Caco-2 (cell line): ENCODE data around the gene ALK. TPM values are rescaled to one million over a fixed set of nuclear protein-coding genes. Genes with fewer than 3 reads are reported as not detected.

Experiments
- BruUV-seq: library from RNA; stranded (reverse); fragments of 400-500 nt; replicated peaks from 2 replicates; lab custom pipeline; 2021; lab: Mats Ljungman, UMichigan
- CTCF ChIA-PET: fragments of 300-600 bp; sonication (Branson Sonifier 250); formaldehyde crosslinking; loops from one replicate; lab custom pipeline; 2022; ENCODE audit warnings: antibody characterized with exemption; lab: Charles Lee
- POLR2A ChIA-PET: fragments of 300-600 bp; sonication (Branson Sonifier 250); formaldehyde crosslinking; loops from one replicate; lab custom pipeline; 2022; ENCODE audit warnings: antibody characterized with exemption; lab: Charles Lee
- DNase-seq, 2 experiments: peaks; one replicate each; pipeline versions ENCODE4 v3.0.0 to v3.0.0-alpha.2; 2020 to 2022
- H3K27me3 ChIP-seq: replicated peaks from 2 replicates; pipeline ENCODE4 v1.6.0; 2011; ENCODE audit warnings: low read length; ENCODE audit not compliant: control insufficient read depth, insufficient read depth
- H3K36me3 ChIP-seq: 2 replicates; pipeline ENCODE4 v1.5.1; 2011; ENCODE audit warnings: low read length; ENCODE audit not compliant: control insufficient read depth, insufficient read depth
- H3K4me1 ChIP-seq: fragments of 250-450 bp; sonication (Bioruptor Pico); 2 replicates; pipeline ENCODE4 v1.5.1; 2020; ENCODE audit warnings: mild to moderate bottlenecking
- H3K4me3 ChIP-seq: 2 replicates; pipeline ENCODE4 v1.5.1; 2011; ENCODE audit warnings: low read depth, mild to moderate bottlenecking, control low read depth, low read length
- H3K9me3 ChIP-seq: fragments of 250-450 bp; sonication (Bioruptor Pico); 2 replicates; pipeline ENCODE4 v1.5.1; 2020; ENCODE audit warnings: mild to moderate bottlenecking, moderate library complexity
- H3K27ac Mint-ChIP-seq: one replicate; pipeline ENCODE4 v1.8.0; 2022; ENCODE audit warnings: mixed read lengths; ENCODE audit not compliant: unreplicated experiment
- H3K27me3 Mint-ChIP-seq: one replicate; pipeline ENCODE4 v1.8.0; 2022; ENCODE audit warnings: mixed read lengths; ENCODE audit not compliant: insufficient read depth, unreplicated experiment
- H3K36me3 Mint-ChIP-seq: one replicate; pipeline ENCODE4 v1.8.0; 2022; ENCODE audit warnings: mild to moderate bottlenecking, mixed read lengths; ENCODE audit not compliant: insufficient read depth, unreplicated experiment
- H3K4me1 Mint-ChIP-seq: one replicate; pipeline ENCODE4 v1.8.0; 2022; ENCODE audit warnings: low read depth, mixed read lengths; ENCODE audit not compliant: unreplicated experiment
- H3K4me3 Mint-ChIP-seq: one replicate; pipeline ENCODE4 v1.8.0; 2022; ENCODE audit warnings: mild to moderate bottlenecking, moderate library complexity, mixed read lengths; ENCODE audit not compliant: unreplicated experiment
- H3K9me3 Mint-ChIP-seq: one replicate; pipeline ENCODE4 v1.8.0; 2022; ENCODE audit warnings: mixed read lengths; ENCODE audit not compliant: unreplicated experiment
- intact Hi-C: fragments of 100-400 bp; cut with micrococcal nuclease; formaldehyde crosslinking; loops from one replicate; pipeline ENCODE4 v1.10.0; 2022; ENCODE audit not compliant: unreplicated experiment
- total RNA-seq: library from RNA; stranded (reverse); gene quantifications from 2 replicates; pipeline ENCODE4 v1.2.3, GENCODE V29; 2022
- TF ChIP-seq, protein P1 (sequence below), 2 experiments: fragments of 200-600 bp in 1 of 2; IDR thresholded peaks; 1 replicate in 1 of 2; 2 replicates in 1 of 2; pipeline versions ENCODE4 v1.5.1 to v1.8.0; 2011 to 2022; ENCODE audit warnings: antibody characterized with exemption in 1 of 2, control low read depth in 1 of 2, inconsistent platforms in 1 of 2, low read depth in 1 of 2, low read length in 1 of 2, mild to moderate bottlenecking in 1 of 2, moderate library complexity in 1 of 2; ENCODE audit not compliant: insufficient read depth in 1 of 2, severe bottlenecking in 1 of 2, unreplicated experiment in 1 of 2

ALK gene
- total RNA-seq, 1 experiment from 2014 or later, result 0.11 TPM

DNA sequence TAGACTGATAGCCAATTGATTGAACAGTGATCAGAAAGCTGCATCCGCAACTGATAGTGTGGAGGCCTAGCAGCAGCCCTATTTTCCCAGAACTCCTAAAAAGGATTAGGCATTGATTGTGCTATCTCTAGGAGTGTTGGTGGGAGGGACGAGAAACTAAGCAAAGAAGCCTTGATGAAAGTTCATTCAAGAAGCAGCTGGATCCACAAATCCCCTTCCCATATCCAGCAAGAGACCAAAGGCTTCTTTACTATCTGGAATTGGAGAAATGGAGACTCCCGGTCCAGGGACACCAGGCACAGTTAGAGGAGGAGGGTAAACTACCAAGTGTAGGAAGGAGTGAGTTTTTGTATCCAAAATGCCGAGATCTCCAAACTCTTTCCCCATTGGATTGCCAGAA, 151.5 kb downstream of the ALK start:
- Histone ChIP-seq H3K36me3 (no peaks in the 10 kb centered on the region), H3K27me3 (no peaks in the 10 kb centered on the region), H3K4me3 (no peak overlapping the region), H3K4me1 (no peaks in the 10 kb centered on the region), H3K9me3 (no peaks in the 10 kb centered on the region)
- BruUV-seq, result no TSS peak
- intact Hi-C loops, result no loop called here
- POLR2A ChIA-PET, result no interaction called here
- CTCF ChIA-PET, result no interaction called here
- Mint-ChIP-seq H3K9me3 (no peaks in the 10 kb centered on the region), H3K27me3 (peaks cover 19% of the 10 kb centered on the region), H3K27ac (no peak overlapping the region), H3K36me3 (no peaks in the 10 kb centered on the region), H3K4me1 (no peaks in the 10 kb centered on the region), H3K4me3 (no peak overlapping the region)
- DNase-seq, result no peak
- TF ChIP-seq, protein P1, sequence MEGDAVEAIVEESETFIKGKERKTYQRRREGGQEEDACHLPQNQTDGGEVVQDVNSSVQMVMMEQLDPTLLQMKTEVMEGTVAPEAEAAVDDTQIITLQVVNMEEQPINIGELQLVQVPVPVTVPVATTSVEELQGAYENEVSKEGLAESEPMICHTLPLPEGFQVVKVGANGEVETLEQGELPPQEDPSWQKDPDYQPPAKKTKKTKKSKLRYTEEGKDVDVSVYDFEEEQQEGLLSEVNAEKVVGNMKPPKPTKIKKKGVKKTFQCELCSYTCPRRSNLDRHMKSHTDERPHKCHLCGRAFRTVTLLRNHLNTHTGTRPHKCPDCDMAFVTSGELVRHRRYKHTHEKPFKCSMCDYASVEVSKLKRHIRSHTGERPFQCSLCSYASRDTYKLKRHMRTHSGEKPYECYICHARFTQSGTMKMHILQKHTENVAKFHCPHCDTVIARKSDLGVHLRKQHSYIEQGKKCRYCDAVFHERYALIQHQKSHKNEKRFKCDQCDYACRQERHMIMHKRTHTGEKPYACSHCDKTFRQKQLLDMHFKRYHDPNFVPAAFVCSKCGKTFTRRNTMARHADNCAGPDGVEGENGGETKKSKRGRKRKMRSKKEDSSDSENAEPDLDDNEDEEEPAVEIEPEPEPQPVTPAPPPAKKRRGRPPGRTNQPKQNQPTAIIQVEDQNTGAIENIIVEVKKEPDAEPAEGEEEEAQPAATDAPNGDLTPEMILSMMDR (IDR thresholded peaks at IDR 0.05; ENCODE audit: insufficient read depth in 1 of 2, low read depth in 1 of 2, low read length in 1 of 2, severe bottlenecking in 1 of 2, unreplicated experiment in 1 of 2), result no peak

DNA sequence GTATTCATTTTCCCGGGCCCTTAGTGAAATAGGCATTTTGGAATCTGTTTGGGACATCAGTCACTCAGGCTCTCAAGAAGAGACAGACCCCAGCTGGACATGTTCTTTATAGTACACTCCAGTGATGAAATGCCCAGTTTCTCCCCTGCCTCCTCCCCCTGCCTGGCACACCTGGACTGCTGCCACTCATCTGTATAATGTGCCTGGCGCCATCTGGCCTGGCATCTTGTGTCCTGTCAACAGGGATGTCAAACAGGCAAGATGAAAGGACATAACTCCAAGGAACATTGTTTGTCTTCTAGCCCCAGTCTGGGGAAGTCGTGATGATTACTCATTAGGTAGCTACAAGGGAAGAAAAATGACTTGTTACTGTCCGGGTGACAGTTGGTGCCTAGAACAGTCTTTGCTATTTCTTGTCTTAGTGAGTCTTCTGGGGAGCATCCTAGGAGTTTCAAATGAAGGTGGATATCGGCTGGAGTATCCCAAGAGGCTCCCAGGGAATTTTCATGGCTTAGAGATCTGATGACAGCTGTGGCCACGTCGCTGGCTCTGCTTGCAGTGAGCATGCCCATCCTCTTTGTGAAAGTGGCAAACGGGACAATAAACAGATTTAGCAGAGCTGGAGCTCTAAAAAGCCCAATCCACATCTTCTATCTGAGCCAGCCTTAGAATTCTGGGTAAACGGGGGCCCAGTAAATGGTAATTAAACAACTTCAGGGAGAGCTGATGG, 153.6 kb downstream of the ALK start:
- intact Hi-C loops, result no loop called here
- no peaks in the 10 kb centered on the region for H3K36me3 Mint-ChIP-seq
- no peak for DNase-seq

DNA sequence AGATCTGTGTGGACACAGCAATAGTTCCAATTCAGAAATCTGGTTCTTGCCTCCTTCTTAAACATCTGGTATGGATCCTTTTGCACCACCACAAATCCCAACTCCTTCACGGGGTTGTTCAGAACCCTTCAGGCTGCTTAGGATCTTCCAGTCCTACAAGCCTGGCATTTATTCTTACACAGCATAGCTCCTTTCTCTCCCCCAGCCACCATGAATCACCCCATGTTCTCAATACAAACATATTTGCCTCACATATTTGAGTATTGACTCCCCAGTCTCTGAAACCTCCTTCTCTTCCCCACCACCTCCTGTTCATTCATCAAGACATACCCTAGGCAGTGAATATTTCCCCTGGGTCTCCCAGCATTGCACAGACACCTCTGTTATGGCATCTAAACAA, 155.2 kb downstream of the ALK start:
- TF ChIP-seq, protein P1 (IDR thresholded peaks at IDR 0.05; ENCODE audit: insufficient read depth in 1 of 2, low read depth in 1 of 2, low read length in 1 of 2, severe bottlenecking in 1 of 2, unreplicated experiment in 1 of 2), result no peak
- no peaks in the 10 kb centered on the region for H3K4me1 Mint-ChIP-seq
- no peaks in the 10 kb centered on the region for H3K9me3 Mint-ChIP-seq
- intact Hi-C loops, result no loop called here
- H3K4me3 ChIP-seq, result no peak overlapping the region
- POLR2A ChIA-PET, result no interaction called here
- CTCF ChIA-PET, result interaction anchor here (0.6 kb wide), 1 partner anchor 70 kb away, joined by 9 read pairs; no protein-coding TSS in a partner anchor
- no peak for DNase-seq
- no TSS peak for BruUV-seq
- H3K27me3 Mint-ChIP-seq, result peaks cover 19% of the 10 kb centered on the region
- no peaks in the 10 kb centered on the region for H3K27me3 ChIP-seq
- H3K9me3 ChIP-seq, result no peaks in the 10 kb centered on the region
- H3K36me3 ChIP-seq, result no peaks in the 10 kb centered on the region
- H3K4me3 Mint-ChIP-seq, result no peak overlapping the region
- no peaks in the 10 kb centered on the region for H3K4me1 ChIP-seq
- H3K27ac Mint-ChIP-seq, result no peak overlapping the region
- H3K36me3 Mint-ChIP-seq, result no peaks in the 10 kb centered on the region

More for the DNA sequence above, 153.6 kb downstream of the ALK start:
- H3K27me3 ChIP-seq, result no peaks in the 10 kb centered on the region
- TF ChIP-seq, protein P1 (IDR thresholded peaks at IDR 0.05; ENCODE audit: insufficient read depth in 1 of 2, low read depth in 1 of 2, low read length in 1 of 2, severe bottlenecking in 1 of 2, unreplicated experiment in 1 of 2), result no peak
- H3K27ac Mint-ChIP-seq, result no peak overlapping the region
- H3K4me3 Mint-ChIP-seq, result no peak overlapping the region
- H3K9me3 Mint-ChIP-seq, result no peaks in the 10 kb centered on the region
- no peaks in the 10 kb centered on the region for H3K36me3 ChIP-seq
- H3K9me3 ChIP-seq, result no peaks in the 10 kb centered on the region
- no peak overlapping the region for H3K4me3 ChIP-seq
- H3K4me1 ChIP-seq, result no peaks in the 10 kb centered on the region
- ChIA-PET CTCF (no interaction called here), POLR2A (no interaction called here)
- BruUV-seq, result no TSS peak
- no peaks in the 10 kb centered on the region for H3K4me1 Mint-ChIP-seq
- peaks cover 20% of the 10 kb centered on the region for H3K27me3 Mint-ChIP-seq
